CD4-positive, alpha-beta T cell treated with Interleukin-4 for 4 hours (primary cell): ENCODE results near the gene NEO1.
A peak's percentile ranks its signal among the peaks of the same experiment; 100 is the strongest.
"Not testable (repeated sequence)": the region's sequence is repeated elsewhere in the genome, so short reads cannot be mapped to it uniquely, and the experiment has no call there.

ENCODE experiments used
- DNase-seq: peaks from one replicate; pipeline ENCODE4 v3.0.0-alpha.2; 2020

NEO1 gene

DNA sequence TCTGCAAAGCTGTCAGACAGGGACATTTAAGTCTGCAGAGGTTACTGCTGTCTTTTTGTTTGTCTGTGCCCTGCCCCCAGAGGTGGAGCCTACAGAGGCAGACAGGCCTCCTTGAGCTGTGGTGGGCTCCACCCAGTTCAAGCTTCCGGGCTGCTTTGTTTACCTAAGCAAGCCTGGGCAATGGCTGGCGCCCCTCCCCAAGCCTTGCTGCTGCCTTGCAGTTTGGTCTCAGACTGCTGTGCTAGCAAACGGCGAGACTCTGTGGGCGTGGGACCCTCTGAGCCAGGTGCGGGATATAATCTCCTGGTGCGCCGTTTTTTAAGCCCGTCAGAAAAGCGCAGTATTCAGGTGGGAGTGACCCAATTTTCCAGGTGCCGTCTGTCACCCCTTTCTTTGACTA is 169.2 kb downstream of the NEO1 start:
- not testable (repeated sequence) for DNase-seq

DNA sequence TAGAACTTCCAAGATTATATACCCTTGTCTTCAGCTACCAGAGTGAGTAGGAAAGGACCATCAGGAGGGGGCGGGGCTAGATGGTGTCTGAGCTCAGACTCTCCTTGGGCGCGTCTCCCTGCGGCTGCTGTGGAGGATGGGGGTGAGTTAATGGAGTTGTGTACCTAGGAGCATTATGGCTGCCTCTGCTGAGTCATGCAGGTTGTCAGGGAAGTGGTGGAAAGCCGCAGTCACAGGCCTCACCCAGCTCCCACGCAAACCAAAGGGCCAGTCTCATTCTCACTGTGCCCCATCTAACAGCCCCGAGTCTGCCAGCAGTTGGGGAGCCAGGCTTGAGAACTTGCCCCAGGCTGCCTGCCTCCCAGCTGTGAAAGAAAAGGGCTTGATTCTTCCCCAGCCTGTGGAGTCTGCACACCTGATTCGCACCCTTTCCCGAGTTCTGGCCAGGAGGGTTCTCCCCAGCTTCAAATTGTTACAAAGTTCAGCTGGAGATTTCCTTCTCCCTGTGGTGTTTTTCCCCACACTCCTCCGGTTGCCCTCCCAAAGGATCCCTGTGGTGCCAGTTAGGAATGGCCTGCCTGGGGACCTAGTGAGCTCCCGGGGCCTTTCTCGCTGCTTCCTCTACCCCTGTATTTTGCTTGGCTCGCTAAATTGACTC is 173.2 kb downstream of the NEO1 start:
- peak; percentile 37 for DNase-seq

DNA sequence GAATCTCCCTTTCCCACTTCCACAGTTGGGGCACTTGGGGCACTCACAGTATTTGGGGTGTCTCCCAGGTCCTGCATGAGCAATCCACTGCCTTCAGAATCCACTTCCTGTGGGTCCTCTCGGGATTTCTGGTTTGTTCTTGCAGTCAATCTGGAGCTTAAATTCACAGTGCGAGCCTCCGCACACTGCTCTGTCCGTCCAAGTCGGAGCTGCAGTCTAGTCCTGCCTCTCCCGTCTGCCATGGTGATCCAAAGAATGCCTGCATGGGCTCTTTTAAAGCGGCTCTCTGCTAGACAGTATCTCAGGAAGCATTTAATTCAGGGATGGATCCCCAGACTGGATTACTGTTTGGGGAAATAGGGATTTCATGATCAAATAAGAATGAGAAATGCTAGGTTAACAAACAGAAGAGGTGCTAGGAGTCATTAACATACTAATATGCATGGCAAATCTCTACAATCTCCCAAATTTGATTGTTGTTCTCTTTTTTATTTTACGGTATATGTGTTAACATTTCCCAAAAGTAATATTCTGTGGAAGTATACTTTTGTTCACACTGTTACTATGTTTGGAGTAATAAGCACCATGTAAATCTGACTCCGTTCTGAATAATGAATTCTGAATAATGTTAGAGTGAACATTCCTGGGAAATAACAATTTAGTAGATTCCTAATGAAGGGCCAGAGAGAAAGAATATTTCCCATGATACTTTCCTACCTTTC is 174.0 kb downstream of the NEO1 start:
- no peak for DNase-seq

- no peak for DNase-seq
Measured at GRCh38 chr15:73227433-73228056, 175.3 kb downstream of the NEO1 start.

- no peak for DNase-seq
Measured at GRCh38 chr15:73228128-73228646, 175.9 kb downstream of the NEO1 start.

GRCh38 chr15:73231661-73232419 is 179.6 kb downstream of the NEO1 start:
- no peak for DNase-seq

DNA sequence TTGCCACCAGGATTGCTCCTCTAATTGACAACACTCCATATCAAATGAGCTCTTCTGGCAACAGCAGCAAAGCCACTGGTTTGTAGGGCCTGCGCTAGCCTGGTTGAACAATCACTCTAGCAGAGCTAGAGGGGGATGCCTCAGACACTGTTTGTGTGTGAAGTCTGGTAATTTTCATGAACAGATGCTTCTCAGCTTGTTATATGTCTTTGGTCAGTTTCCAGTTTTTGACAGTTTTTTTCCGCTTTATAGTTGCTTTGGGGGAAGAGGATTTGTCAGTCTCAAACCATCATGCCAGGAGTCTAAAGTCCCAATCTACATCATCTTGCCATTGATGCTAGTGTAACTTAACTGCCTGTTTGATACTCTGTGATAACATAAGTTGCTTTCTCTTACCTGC is 180.5 kb downstream of the NEO1 start:
- DNase-seq: no peak

DNA sequence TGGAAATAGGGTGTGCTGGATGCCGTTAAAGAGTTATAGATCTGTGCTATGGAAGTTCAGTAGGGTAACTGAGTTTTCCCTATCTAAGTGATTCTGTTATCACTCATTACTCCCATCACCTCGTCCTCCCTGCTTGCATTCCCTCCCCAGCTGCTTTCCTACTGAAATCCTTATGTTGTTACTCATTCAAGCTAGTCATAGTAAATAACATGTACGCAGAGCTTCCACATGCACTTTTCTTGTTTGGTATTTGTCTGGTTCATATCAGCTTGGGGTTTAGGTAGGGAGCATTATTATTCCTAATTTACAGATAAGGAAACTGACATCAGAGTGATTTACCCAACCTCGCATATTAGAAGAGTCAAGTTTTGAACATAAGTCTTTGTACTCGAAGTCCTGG is 181.4 kb downstream of the NEO1 start:
- DNase-seq: no peak

- DNase-seq: no peak
Measured at GRCh38 chr15:73237910-73238309, 185.6 kb downstream of the NEO1 start.

GRCh38 chr15:73239564-73240215 is 187.4 kb downstream of the NEO1 start:
- no peak for DNase-seq

DNA sequence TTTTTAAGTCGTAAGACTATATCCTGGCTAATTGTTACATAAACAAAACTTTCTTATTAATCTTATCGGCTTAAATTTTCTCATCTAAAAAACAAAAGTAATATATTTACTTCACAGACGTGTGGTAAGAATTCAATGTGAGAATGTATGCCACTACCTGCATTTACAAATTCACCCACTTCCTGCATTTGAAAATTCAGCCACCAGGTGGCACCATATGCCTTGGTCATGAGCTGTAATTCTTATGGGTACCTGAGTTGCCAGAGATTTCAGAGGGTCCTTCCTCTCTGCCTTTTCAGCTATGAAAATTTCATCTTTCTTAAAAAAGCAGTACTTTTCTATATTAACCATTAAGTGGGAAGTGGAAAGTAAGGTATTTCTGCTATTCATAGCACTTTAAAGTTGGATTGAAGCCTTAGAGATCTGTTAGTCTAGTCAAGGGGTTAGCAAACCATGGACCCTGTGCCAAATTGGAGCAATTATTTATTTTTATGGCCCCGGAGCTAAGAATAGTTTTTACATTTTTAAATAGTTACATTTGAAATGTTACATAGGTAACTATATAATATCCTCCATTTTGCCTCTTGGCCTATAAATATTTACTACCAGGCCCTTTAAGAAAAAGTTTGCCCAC is 188.7 kb downstream of the NEO1 start:
- peak; percentile 74 for DNase-seq

- peak; percentile 18 for DNase-seq
Measured at GRCh38 chr15:73244333-73244732, 192.1 kb downstream of the NEO1 start.

GRCh38 chr15:73246439-73246838 is 194.2 kb downstream of the NEO1 start:
- no peak for DNase-seq

DNA sequence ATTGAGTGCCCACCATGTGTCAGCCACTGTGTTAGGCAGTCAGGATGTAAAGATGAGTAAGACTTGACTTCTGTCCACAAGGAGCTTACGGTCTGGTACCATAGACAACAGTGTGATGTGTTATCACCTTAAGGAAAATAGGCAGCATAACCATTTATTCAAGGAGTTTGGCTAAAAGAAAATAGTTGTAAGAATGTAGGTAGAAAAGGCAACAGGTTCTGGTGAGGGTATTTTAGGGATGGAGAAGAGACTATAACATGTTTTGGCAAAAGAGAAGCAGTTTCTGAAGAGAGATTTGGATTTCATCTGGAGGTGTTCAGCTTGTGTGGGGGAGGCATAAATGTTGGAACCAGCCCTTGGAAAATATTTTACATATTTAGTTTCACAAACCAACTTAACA is 194.6 kb downstream of the NEO1 start:
- DNase-seq: no peak

DNA sequence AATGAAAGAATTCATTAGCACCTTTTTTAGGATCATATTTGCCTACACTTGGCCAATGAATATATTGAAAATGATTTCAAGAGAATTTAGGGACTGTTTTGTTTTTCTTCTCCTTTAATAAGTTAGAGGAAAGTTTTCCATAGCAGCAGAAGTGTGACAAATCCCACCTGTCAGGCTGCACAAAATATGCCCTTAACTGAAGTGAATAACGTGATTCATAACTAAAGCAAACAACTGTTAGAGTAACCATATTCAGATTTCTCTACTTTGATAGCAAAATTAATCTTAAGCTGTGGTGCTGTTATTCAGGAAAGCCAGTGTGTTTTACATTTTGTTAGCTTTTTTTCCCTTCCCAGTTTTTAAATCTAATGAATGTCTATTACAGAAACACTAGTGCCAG is 195.1 kb downstream of the NEO1 start:
- DNase-seq: no peak

- no peak for DNase-seq
Measured at GRCh38 chr15:73249499-73249898, 197.2 kb downstream of the NEO1 start.

- no peak for DNase-seq
Measured at GRCh38 chr15:73254598-73254997, 202.3 kb downstream of the NEO1 start.

- no peak for DNase-seq
Measured at GRCh38 chr15:73258271-73259108, 206.2 kb downstream of the NEO1 start.

GRCh38 chr15:73264881-73265280 is 212.6 kb downstream of the NEO1 start:
- no peak for DNase-seq

- DNase-seq: peak; percentile 55
Measured at GRCh38 chr15:73265536-73266153, 213.4 kb downstream of the NEO1 start.

DNA sequence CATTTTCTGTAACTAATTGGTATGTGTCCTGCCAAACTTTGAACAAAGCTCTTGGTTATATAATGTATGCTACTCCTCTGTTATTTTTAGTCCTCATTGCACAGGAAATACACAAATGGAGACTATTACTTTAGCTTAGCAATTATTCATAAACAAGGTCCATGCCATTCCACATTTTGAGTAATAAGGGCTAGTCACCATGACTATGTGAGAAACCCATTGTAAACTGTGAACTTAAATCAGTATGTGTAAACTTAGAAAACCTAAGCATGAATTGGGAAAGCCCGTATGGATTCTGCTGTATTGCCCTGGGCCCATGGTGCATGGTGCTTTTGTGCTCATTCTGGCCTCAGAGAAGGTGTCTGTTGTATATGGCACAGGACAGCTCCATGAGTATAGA is 216.2 kb downstream of the NEO1 start:
- no peak for DNase-seq
